Liver (tissue), 3 donors: Measurements from ENCODE around the gene MAN2B1.

Experiments
- ATF3 ChIP-seq: IDR thresholded peaks from 2 replicates; pipeline ENCODE4 v1.6.1; 2016; ENCODE audit warnings: antibody characterized with exemption
- CTCF ChIP-seq: fragments of 150-350 bp; IDR thresholded peaks from 2 replicates; pipeline ENCODE4 v1.5.1; 2017; ENCODE audit warnings: improper control_type of control experiment, low read depth, low read length; ENCODE audit not compliant: missing input control
- GABPA ChIP-seq, 2 donors: IDR thresholded peaks in 1 of 2; conservative IDR thresholded peaks in 1 of 2; 2 replicates each; pipeline ENCODE4 v1.6.1; 2016; ENCODE audit warnings: antibody characterized with exemption in 2 of 2, mild to moderate bottlenecking in 1 of 2, moderate library complexity in 1 of 2
- JUND ChIP-seq, 2 donors: IDR thresholded peaks; 2 replicates each; pipeline ENCODE4 v1.6.1; 2016; ENCODE audit warnings: antibody characterized with exemption in 2 of 2
- RAD21 ChIP-seq, 2 donors: IDR thresholded peaks; 2 replicates each; pipeline ENCODE4 v1.6.1; 2016; ENCODE audit warnings: antibody characterized with exemption in 2 of 2, mild to moderate bottlenecking in 2 of 2
- REST ChIP-seq: IDR thresholded peaks from 2 replicates; pipeline ENCODE4 v1.6.1; 2016; ENCODE audit warnings: antibody characterized with exemption, mild to moderate bottlenecking
- SP1 ChIP-seq: IDR thresholded peaks from 2 replicates; pipeline ENCODE4 v1.6.1; 2018; ENCODE audit warnings: antibody characterized with exemption, mild to moderate bottlenecking
- TAF1 ChIP-seq: conservative IDR thresholded peaks from 2 replicates; pipeline ENCODE4 v1.6.1; 2016; ENCODE audit warnings: antibody characterized with exemption, mild to moderate bottlenecking
- YY1 ChIP-seq: IDR thresholded peaks from 2 replicates; pipeline ENCODE4 v1.6.1; 2016; ENCODE audit warnings: antibody characterized with exemption, mild to moderate bottlenecking
- ZBTB33 ChIP-seq: IDR thresholded peaks from 2 replicates; pipeline ENCODE4 v1.6.1; 2016; ENCODE audit warnings: antibody characterized with exemption
- donor health status: healthy.
- donor health status: healthy.

DNA sequence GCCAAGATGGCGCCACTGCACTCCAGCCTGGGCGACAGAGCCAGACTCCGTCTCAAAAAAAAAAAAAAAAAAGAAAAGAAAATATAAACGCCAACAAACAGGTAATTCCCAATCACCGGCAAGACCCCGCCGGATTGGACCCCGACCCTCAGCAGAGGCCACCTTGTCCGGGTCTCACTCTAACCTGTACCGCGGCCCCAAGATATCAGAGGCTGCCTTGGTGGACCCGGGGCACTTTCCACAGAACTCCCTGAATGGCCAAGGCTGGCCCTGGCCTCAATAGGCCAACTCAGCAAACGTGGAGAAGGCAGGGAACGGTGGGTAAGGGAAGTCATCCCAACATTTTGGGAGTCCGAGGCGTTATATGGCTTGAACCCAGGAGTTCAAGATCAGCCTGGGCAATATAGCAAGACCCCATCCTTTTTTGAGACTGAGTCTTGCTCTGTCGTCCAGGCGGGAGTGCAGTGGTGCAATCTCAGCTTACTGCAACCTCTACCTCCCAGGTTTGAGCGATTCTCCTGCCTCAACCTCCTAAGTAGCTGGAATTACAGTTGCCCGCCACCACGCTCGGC, 27.8 kb downstream of the MAN2B1 start:
- TF ChIP-seq CTCF (no peak), RAD21 (IDR thresholded peaks at IDR 0.05) (no peak), YY1 (no peak), TAF1 (no peak), REST (no peak), JUND (IDR thresholded peaks at IDR 0.05) (no peak), SP1 (no peak), ATF3 (no peak), ZBTB33 (no peak), GABPA (IDR thresholded peaks at IDR 0.05 in 1 of 2, conservative IDR thresholded peaks at IDR 0.05 in 1 of 2) (no peak)
